ENCODE results near the gene LRRC74A.

DNA sequence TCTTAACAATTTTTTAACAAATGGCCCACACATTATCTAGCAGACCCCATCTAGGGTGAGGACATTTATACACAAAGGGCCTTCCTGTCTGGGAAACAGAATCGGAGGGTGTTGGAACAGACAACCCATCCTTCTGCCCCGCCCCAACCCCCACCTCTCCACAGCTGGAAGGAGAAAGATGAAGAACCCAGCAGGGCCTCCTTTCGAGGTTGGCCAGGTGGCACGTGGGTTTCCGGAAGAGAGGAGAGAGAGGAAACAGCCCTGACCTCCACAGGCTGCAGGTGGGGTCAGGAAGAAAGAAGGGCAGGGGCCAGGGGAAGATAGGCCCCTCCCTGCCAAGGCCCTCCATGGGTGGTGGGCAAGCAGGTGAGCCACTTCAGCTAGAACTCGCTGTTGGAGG is 57.2 kb downstream of the LRRC74A start:
- TF ChIP-seq POLR2A (IDR thresholded peaks at IDR 0.05; ENCODE audit: low read depth) (no peak), POLR2AphosphoS5 (IDR thresholded peaks at IDR 0.05) (no peak), EP300 (IDR thresholded peaks at IDR 0.05) (no peak)
- TF ChIP-seq, protein P1, sequence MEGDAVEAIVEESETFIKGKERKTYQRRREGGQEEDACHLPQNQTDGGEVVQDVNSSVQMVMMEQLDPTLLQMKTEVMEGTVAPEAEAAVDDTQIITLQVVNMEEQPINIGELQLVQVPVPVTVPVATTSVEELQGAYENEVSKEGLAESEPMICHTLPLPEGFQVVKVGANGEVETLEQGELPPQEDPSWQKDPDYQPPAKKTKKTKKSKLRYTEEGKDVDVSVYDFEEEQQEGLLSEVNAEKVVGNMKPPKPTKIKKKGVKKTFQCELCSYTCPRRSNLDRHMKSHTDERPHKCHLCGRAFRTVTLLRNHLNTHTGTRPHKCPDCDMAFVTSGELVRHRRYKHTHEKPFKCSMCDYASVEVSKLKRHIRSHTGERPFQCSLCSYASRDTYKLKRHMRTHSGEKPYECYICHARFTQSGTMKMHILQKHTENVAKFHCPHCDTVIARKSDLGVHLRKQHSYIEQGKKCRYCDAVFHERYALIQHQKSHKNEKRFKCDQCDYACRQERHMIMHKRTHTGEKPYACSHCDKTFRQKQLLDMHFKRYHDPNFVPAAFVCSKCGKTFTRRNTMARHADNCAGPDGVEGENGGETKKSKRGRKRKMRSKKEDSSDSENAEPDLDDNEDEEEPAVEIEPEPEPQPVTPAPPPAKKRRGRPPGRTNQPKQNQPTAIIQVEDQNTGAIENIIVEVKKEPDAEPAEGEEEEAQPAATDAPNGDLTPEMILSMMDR (IDR thresholded peaks at IDR 0.05), result no peak
